ENCODE measurements around the gene CNTNAP2. TPM values are rescaled to one million over a fixed set of nuclear protein-coding genes. Genes with fewer than 3 reads are reported as not detected.

CNTNAP2 gene
- total and polyA plus RNA-seq, 2 of the 8 experiments (the other 6 are each of a cell fraction or from before 2014, with no cell fraction given), result 27.9 to 71.0 TPM

- TF ChIP-seq CHD7 (IDR thresholded peaks at IDR 0.05; ENCODE audit: insufficient replicate concordance, low read length) (peak; percentile 98), NANOG (IDR thresholded peaks at IDR 0.05; ENCODE audit: insufficient read depth, low read depth, low read length, poor library complexity, severe bottlenecking) (peak; percentile 94), EP300 (IDR thresholded peaks at IDR 0.05; ENCODE audit: borderline replicate concordance in 1 of 2, low read depth in 2 of 2, low read length in 2 of 2) (peak in 1 of 2 experiments; percentile 95; a peak in 2 of 3 replicates), GABPA (IDR thresholded peaks at IDR 0.05; ENCODE audit: borderline replicate concordance, insufficient read depth, low read length) (no peak), CHD2 (IDR thresholded peaks at IDR 0.05; ENCODE audit: low read length) (peak; percentile 29; the same call in 1 of the 2 replicates), ZNF274 (IDR thresholded peaks at IDR 0.05; ENCODE audit: borderline replicate concordance, extremely low read depth, low read length) (no peak), CREB1 (IDR thresholded peaks at IDR 0.05) (no peak), TEAD4 (IDR thresholded peaks at IDR 0.05; ENCODE audit: low read depth, low read length) (peak; percentile 69), CEBPB (IDR thresholded peaks at IDR 0.05; ENCODE audit: low read depth, low read length) (peak; percentile 87), SP2 (IDR thresholded peaks at IDR 0.05; ENCODE audit: low read length) (no peak), ATF3 (IDR thresholded peaks at IDR 0.05; ENCODE audit: insufficient read depth, low read depth, low read length) (no peak)
Observed at GRCh38 chr7:148020679-148021078, 1904.1 kb downstream of the CNTNAP2 start (continued).
